ENCODE data around the gene RBMS3.
"Not testable (repeated sequence)": the region's sequence is repeated elsewhere in the genome, so short reads cannot be mapped to it uniquely, and the experiment has no call there.

The RBMS3 gene

DNA sequence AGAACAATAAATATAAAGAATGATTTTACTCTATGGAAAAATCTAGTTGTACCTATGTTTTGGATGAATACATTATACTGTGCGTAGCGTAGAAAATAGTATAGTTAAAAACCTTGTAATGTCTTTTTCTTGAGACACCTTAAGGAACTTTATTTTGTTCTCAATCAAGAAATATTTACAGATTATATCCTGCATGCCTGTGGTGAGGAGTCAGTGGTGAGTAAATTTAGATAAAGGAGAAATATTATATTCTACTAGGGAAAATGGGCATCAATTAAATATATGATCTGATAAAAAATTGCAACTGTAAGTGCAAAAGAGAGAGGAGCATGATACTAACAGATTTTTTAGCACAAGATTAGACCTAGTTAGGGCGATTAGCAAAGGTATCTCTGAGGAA lies 157.7 kb downstream of the RBMS3 start:
- no peak for DNase-seq

DNA sequence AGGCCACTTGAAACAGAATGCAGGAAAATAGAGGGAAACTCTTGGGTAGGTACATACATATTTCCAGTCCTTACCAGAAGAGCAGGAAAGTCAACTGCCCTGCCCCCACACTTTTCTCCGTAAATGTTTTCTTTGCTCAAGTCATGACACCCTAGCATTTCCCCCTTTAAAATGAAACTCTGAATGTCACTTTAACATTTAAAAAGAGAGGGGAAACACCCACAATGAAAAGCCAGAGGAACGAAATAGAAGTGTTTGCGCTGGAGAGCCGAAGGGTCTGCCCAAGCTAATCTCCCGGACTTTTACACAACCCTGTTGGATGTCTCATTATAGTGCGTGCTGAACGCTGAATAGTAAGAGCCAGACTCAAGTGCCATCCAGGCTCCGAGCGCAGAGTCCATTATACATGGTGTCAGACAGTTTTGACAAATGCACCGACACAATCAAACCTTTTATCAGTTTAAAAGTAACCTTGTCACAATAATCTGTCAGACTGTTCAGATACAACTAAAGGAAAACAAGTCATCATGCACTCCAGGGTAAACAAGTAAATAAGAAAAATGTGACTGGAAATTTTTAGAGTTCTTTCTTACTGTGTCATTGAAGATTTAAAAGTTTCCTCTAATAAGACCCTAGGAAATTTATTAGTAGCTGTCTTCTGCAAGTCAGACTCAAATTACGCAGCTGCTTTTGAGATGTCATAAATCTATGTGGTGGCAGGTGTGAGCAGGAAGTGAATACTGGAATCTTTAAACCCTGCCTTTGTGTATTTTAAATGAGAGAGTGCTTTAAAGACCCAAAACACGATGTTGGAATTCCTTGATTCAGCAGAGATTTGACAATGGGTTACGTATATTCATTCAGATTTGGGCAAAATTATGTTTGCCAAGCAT lies 159.8 kb downstream of the RBMS3 start:
- no peak for DNase-seq

- no peak for DNase-seq
Observed at GRCh38 chr3:29441422-29441821, 160.6 kb downstream of the RBMS3 start.

DNA sequence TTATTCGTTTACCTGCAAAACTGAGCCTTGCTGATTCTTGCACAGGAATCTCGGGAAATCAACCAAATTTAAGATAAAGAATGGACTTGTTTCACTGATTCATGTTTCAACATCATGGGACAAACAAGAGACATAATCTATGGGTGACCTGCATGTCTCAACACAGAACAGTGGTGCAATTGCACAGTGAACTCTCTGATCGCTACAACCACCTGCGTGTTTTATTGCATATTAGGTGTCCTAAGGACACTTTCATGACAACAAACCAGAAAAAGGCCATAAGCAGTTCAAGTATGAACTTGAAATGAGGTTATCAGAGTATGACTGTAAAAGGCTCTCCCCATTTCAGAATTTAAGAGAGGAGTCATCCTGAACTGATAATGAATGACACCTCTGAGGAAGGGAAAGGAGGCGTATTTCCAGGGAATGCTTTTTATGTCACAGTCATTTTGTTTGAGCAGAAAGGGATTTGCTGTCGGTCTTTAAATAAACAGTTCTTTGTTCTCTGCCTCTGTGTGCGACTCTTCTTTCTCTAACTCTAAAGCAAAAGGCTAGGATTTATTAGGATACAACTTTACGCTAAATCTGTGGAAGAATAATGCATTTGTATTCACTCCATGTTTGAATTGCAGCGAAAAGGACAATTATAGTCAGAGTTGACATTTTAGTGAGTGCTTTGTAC lies 167.2 kb downstream of the RBMS3 start:
- no peak for DNase-seq

GRCh38 chr3:29451920-29452319 lies 171.0 kb downstream of the RBMS3 start:
- DNase-seq, result no peak

DNA sequence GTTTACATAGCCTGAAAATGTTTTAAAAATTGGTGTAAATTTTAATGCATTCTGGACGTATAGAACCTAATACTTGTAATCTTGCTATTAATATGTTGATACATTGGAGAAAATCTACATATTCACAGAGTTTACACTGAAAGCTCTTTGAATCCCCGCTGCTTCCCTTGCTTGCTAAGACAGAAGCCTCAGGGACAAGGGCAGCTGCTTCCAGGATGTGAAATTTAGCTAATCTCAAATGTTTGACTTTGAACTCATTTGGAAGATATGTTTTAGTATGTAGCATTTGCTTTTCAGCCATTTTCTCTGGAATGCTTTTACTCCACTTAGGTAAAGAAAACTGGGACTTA lies 172.0 kb downstream of the RBMS3 start:
- no peak for DNase-seq

GRCh38 chr3:29453284-29454001 lies 172.6 kb downstream of the RBMS3 start:
- no peak for DNase-seq

DNA sequence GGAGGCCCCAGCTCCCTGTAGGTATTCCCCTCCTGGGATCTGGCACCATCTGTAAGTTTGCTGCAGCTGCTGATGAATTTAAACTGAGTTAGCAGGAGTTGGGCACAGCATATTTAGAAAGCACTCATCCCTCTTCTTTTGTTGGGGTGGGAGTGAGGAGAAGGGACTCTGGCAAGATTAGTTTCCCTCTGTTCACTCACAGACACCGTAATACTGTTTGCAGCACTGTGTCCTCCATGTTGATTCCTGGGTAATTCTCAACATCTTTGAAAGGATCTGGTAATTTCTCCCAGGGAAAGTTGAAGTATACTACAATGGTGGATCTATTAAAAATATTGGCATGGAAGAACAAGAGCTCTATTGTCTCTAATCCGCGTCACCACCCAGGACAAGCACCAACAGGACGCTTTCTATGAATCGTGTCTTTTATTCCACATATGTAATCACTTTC lies 173.3 kb downstream of the RBMS3 start:
- no peak for DNase-seq

DNA sequence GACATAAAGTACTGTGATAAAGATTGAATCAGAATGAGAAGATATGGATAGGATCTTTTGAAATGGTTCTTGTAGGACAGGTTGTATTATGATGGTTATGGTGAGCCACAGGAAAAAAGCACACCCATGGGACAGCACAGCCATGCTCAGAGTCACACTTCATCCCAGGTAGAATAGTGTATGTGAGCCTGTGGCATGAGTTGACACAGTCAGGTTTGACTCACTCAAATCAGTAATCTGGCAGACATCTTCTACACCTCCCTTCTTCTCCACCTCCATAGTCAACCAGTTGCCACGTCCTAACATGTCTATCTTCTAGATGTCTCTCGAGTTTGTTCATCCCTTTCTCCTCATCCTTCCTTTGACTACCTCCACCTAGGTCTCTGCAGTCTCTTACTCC lies 176.0 kb downstream of the RBMS3 start:
- DNase-seq, result no peak

DNA sequence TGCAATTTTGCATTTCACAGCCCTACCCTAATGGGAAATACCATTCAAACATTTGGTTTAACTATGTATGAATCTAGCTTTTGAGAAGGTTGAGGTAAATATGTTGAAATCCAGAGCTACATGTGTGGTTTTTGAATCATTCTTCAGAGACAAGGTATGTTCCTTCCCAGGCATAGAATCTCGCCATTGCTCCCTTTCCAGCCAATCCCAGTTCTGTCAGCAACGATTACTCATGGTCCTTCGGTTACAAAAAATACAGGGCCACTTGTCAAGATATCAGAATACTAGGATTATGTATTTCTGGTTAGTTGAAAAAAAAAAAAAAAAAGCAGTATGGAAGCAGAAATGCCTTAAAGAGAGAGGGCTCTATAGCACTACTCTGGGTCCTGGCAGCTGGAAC lies 182.4 kb downstream of the RBMS3 start:
- no peak for DNase-seq

DNA sequence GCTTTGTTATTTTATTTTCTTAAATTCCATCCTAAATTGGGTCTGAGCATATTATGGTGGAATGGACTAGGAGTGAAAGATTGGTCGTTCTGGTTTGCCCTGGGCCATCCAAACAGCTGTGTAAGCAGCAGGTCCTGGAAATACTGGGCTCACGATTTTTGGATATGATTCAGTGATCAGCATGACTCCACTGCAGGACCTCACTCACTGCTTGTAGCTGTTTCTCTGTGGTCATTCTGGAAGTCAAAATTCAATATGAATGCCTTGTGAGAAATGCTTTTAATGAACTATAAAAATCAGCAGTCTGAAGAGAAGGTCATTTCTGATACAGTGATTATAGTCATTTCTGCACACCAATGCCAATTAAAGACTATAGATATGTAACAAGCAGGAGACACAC lies 185.0 kb downstream of the RBMS3 start:
- DNase-seq, result no peak

- no peak for DNase-seq
Observed at GRCh38 chr3:29466442-29466841, 185.6 kb downstream of the RBMS3 start.

DNA sequence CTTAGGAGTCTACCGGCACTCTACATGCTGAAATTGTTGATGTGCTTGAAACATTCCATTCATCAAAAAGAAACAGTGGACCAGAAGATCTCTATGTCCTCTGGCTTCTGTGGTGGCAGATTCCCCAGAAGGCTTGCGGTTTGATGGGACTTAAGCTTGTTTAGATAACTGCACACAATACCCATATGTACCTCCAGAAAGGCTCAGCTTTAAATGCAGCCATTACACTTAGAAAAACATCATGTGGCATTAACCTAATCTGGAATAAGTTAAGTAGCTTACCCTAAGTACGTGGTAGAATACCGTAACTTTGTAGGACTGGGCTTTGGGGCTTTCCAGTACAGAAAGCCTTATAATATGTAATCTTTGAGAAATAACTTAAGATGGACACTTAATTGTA lies 187.3 kb downstream of the RBMS3 start:
- DNase-seq, result no peak

DNA sequence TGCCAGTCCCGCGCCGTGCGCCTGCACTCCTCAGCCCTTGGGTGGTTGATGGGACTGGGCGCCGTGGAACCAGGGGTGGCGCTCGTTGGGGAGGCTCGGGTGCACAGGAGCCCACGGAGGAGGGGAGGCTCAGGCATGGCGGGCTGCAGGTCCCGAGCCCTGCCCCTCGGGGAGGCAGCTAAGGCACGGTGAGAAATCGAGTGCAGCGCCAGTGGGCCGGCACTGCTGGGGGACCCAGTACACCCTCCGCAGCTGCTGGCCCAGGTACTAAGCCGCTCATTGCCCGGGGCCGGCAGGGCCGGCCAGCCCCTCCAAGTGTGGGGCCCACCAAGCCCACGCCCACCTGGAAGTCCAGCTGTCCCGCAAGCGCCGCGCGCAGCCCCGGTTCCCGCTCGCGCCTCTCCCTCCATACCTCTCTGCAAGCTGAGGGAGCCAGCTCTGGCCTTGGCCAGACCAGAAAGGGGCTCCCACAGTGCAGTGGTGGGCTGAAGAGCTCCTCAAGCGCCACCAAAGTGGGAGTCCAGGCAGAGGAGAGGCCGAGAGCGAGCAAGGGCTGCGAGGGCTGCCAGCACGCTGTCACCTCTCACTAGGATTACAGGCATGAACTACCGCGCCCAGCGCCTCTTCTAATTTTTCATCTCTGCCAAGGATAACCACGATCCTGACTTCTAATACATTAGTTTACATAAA lies 192.8 kb downstream of the RBMS3 start:
- not testable (repeated sequence) for DNase-seq

- no peak for DNase-seq
Observed at GRCh38 chr3:29475305-29475840, 194.5 kb downstream of the RBMS3 start.

DNA sequence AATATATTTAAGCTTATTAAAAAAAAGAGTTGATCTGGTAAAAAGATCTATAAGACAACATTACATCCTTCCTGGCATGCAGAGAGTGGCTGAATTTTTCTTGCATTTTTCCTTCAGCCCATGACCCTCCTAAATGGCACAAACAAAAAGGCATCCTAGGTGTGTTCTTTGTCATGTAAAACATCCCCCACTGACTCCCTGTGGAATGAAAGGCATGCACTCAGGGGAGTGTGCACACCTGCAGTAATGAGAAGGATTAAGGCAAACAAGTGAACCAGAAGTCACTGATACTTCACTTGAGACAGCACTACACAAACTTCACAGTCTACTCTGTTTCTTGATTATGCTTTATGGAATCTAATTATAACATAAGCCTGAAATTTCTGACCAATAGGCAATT lies 195.0 kb downstream of the RBMS3 start:
- DNase-seq, result no peak

- DNase-seq, result no peak
Observed at GRCh38 chr3:29478611-29479010, 197.7 kb downstream of the RBMS3 start.

DNA sequence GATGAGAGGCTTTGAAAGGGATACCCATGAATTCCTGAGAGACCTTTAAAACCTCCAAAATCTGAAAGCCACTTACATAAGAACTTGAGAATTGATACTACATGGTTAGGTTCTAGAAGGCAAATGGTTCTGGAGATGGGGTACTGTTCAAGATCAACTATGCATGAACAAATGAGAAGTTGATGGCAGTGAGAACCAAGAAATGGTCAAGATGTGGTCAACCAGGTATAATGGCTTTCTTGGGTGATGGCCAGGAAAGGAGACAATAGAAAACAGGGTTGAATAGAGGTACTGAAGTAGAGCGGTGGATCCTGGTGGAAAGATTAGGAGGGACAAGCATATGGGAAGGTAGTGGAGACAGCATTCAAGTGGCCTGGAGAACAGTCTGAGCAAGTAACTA lies 200.4 kb downstream of the RBMS3 start:
- no peak for DNase-seq

- DNase-seq, result no peak
Observed at GRCh38 chr3:29481969-29482767, 201.3 kb downstream of the RBMS3 start.

DNA sequence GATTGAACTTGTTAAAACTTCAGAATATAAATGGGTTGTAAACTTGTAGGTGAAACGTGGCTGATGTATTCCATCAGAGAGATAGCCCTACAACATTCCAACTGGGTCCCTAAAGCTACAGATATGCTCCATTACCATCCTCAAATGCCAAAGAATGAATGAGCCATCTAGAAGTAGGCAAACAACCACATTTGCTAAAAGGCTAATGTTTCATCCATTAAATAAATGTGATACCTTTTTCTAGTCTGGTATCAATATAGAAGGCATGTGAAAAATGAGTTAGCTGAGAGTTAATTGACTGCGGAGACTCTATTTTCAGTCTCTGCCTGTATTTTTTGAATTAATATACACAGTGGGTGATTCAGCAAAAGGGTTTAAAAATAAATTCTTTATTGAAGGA lies 203.8 kb downstream of the RBMS3 start:
- no peak for DNase-seq

GRCh38 chr3:29486096-29486495 lies 205.2 kb downstream of the RBMS3 start:
- DNase-seq, result no peak

- DNase-seq, result no peak
Observed at GRCh38 chr3:29486917-29487316, 206.0 kb downstream of the RBMS3 start.
